Measurements from ENCODE around the gene PTGER4.

The PTGER4 gene

DNA sequence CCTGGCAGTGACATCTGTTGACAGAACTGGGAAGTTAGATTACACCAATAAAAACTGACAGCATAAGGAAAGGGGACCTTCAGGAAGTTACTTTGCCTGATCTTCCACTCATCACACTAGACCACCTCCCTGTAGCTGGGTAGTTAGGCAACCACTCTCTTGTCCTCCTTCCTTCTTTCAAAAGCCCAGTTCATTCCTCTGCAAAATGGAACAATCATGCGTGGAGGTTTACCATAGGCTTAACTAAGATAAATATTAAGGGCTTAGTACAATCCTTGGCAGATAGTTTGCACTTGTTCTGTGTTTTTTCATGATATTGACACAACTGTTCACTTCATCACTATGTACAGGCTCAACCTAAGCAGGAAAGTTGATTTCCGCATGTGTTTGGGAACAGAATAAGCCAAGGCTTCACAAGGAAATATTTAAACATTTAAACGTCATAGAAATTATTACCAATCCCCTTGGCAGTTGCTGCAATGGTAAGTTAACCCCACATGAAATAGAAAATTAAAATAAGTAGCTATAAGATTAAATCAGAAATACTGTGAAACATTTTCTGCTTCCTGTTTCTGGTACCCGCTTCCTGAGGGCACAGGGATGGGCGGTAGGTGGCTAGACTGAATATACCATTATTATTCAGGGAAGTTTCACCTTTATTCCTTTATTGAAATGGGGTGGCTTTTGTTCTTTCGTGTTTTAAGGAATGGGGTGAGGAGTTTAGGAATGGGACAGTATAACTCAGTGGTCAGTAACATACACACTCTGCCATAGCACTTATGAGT is 9.9 kb upstream of the PTGER4 start:
- no peak for TF ChIP-seq CTCF (conservative IDR thresholded peaks at IDR 0.05; ENCODE audit: low read depth)
- CTCF ChIA-PET = interaction anchor here (0.5 to 0.6 kb wide), 2 partner anchors 104 to 484 kb away, joined by 3 to 4 read pairs; no protein-coding TSS in a partner anchor
- DNase-seq (ENCODE audit: low spot score) = no peak
- POLR2A ChIA-PET (ENCODE audit: low non-redundant PET) = no interaction called here
- H3K27ac ChIP-seq = no peak overlapping the region

GRCh38 chr5:40672425-40672824 is 7.3 kb upstream of the PTGER4 start:
- TF ChIP-seq CTCF (conservative IDR thresholded peaks at IDR 0.05; ENCODE audit: low read depth) = no peak
- H3K27ac ChIP-seq = no peak overlapping the region
- DNase-seq (ENCODE audit: low spot score) = no peak
- POLR2A ChIA-PET (ENCODE audit: low non-redundant PET) = no interaction called here
- CTCF ChIA-PET = interaction anchor here (0.7 kb wide), 2 partner anchors 11 to 62 kb away, joined by 3 read pairs; no protein-coding TSS in a partner anchor

DNA sequence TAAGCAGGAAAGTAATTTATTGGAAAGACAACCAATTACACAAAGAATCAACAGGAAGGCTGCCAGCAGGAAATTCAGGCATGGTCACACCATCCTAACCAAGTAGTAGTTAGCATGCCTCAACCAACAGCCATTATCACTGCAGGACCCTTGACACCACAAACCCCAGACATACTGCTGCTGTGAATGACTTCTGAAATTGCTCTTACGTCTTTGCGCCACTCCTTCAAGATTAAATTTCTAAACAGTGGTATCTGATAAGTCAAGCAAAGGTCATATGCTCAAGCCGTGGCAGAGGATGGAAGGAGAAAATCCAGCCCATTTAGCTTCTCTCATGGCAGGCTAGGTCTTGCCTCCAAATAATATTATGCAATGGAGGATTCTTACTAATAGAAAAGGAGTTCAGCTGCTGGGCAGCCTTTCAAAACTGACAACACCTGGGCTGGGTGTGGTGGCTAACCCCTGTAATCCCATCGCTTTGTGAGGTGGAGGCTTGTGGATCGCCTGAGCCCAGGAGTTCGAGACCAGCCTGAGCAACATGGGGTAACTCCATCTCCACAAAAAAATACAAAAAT is 5.0 kb upstream of the PTGER4 start:
- TF ChIP-seq CTCF (conservative IDR thresholded peaks at IDR 0.05; ENCODE audit: low read depth) = no peak
- DNase-seq (ENCODE audit: low spot score) = peak; percentile 66
- ChIA-PET CTCF (no interaction called here), POLR2A (ENCODE audit: low non-redundant PET) (no interaction called here)
- H3K27ac ChIP-seq = peak overlapping the region; percentile 79

- ChIA-PET CTCF (no interaction called here), POLR2A (ENCODE audit: low non-redundant PET) (no interaction called here)
- no peak for TF ChIP-seq CTCF (conservative IDR thresholded peaks at IDR 0.05; ENCODE audit: low read depth)
- H3K27ac ChIP-seq = peak overlapping the region; percentile 86
- no peak for DNase-seq (ENCODE audit: low spot score)
Observed at GRCh38 chr5:40675396-40676133, 4.2 kb upstream of the PTGER4 start.

- DNase-seq (ENCODE audit: low spot score) = peak; percentile 70
- H3K27ac ChIP-seq = peak overlapping the region; percentile 86
- CTCF ChIA-PET = interaction anchor here (0.6 to 0.7 kb wide), 2 partner anchors 85 to 105 kb away, joined by 3 read pairs; no protein-coding TSS in a partner anchor
- POLR2A ChIA-PET (ENCODE audit: low non-redundant PET) = no interaction called here
- TF ChIP-seq CTCF (conservative IDR thresholded peaks at IDR 0.05; ENCODE audit: low read depth) = no peak
Observed at GRCh38 chr5:40676613-40677343, 2.9 kb upstream of the PTGER4 start.

DNA sequence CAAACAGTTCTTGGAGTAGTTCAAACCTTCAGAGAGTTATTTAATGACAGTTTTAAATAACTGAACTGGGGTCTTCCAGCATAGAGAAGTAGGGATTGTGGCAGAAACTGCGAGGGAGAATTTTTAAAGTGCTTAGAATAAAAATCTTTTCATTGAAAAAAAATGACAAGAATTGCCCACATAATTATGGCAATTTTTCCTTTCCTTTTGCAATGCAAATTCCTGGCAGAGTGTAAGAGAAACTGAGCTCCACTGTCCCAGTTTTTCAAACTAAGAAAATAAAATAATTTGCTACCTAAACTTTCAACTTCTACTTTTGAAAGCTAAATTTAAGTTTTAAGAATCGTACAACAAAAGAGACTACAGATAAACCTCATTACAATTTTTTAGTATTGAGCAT is 2.3 kb upstream of the PTGER4 start:
- H3K27ac ChIP-seq = peak overlapping the region; percentile 86
- no peak for TF ChIP-seq CTCF (conservative IDR thresholded peaks at IDR 0.05; ENCODE audit: low read depth)
- ChIA-PET CTCF (no interaction called here), POLR2A (ENCODE audit: low non-redundant PET) (no interaction called here)
- no peak for DNase-seq (ENCODE audit: low spot score)
